PC-3 (cell line): ENCODE data around the gene HERC6. TPM values are rescaled to one million over a fixed set of nuclear protein-coding genes. Genes with fewer than 3 reads are reported as not detected.

Experiments
- ATAC-seq: fragments of 200-7000 bp; cut with Tn5 transposase; 2 replicates; pipeline ENCODE4 v1.9.1; 2020; ENCODE audit warnings: mild to moderate bottlenecking, moderate library complexity
- BruUV-seq: library from RNA; stranded (reverse); fragments of 400-500 nt; replicated peaks from 2 replicates; lab custom pipeline; 2021; lab: Mats Ljungman, UMichigan
- CTCF ChIA-PET: fragments of 300-600 bp; sonication (Branson Sonifier 250); formaldehyde crosslinking; loops from one replicate; lab custom pipeline; 2022; ENCODE audit warnings: antibody characterized with exemption; lab: Charles Lee
- POLR2A ChIA-PET: fragments of 300-600 bp; sonication (Branson Sonifier 250); formaldehyde crosslinking; loops from one replicate; lab custom pipeline; 2022; ENCODE audit warnings: antibody characterized with exemption; ENCODE audit not compliant: unreplicated experiment; lab: Charles Lee
- DNase-seq: peaks from one replicate; pipeline ENCODE4 v3.0.0-alpha.2; 2015
- H2AFZ ChIP-seq: fragments of 300-600 bp; sonication (generic); 2 replicates; pipeline ENCODE4 v1.6.0; 2016; ENCODE audit warnings: antibody characterized with exemption, low read length
- H3F3A ChIP-seq: fragments of 300-600 bp; sonication (generic); one replicate; pipeline ENCODE4 v1.6.0; 2017; ENCODE audit warnings: antibody characterized with exemption, low read length, control low read depth, mild to moderate bottlenecking; ENCODE audit not compliant: unreplicated experiment
- H3K27ac ChIP-seq: fragments of 300-600 bp; sonication (generic); 2 replicates; pipeline ENCODE4 v1.5.1; 2016; ENCODE audit warnings: mild to moderate bottlenecking, low read length
- H3K27me3 ChIP-seq: fragments of 300-600 bp; sonication (generic); 2 replicates; pipeline ENCODE4 v1.6.1; 2016; ENCODE audit warnings: low read length, mixed read lengths
- H3K36me3 ChIP-seq: fragments of 300-600 bp; sonication (generic); 2 replicates; pipeline ENCODE4 v1.6.1; 2016; ENCODE audit warnings: low read depth, mixed run types, low read length, mixed read lengths
- H3K4me1 ChIP-seq: fragments of 300-600 bp; sonication (generic); 2 replicates; pipeline ENCODE4 v1.5.1; 2016; ENCODE audit warnings: low read length; ENCODE audit not compliant: insufficient read depth
- H3K4me2 ChIP-seq: fragments of 300-600 bp; sonication (generic); 2 replicates; pipeline ENCODE4 v1.6.0; 2016; ENCODE audit warnings: low read length
- H3K4me3 ChIP-seq: fragments of 300-600 bp; sonication (generic); 2 replicates; pipeline ENCODE4 v1.5.1; 2016; ENCODE audit warnings: mild to moderate bottlenecking, low read length, mixed read lengths
- H3K79me2 ChIP-seq: fragments of 300-600 bp; sonication (generic); 2 replicates; pipeline ENCODE4 v1.6.1; 2017; ENCODE audit warnings: low read length, mixed read lengths
- H3K9ac ChIP-seq: fragments of 300-600 bp; sonication (generic); 2 replicates; pipeline ENCODE4 v1.6.0; 2016; ENCODE audit warnings: mild to moderate bottlenecking, low read length
- H3K9me2 ChIP-seq: fragments of 300-600 bp; sonication (generic); replicated peaks from 2 replicates; pipeline ENCODE4 v1.6.1; 2016; ENCODE audit warnings: mixed run types, low read length, mixed read lengths
- H3K9me3 ChIP-seq: fragments of 300-600 bp; sonication (generic); 2 replicates; pipeline ENCODE4 v1.6.1; 2016; ENCODE audit warnings: low read length, mixed read lengths
- H4K20me1 ChIP-seq: fragments of 300-600 bp; sonication (generic); 2 replicates; pipeline ENCODE4 v1.6.1; 2016; ENCODE audit warnings: low read length, mixed read lengths
- EZH2 ChIP-seq: fragments of 300-600 bp; sonication (generic); IDR thresholded peaks from one replicate; pipeline ENCODE4 v1.6.1; 2017; ENCODE audit warnings: antibody characterized with exemption, mild to moderate bottlenecking, low read length; ENCODE audit not compliant: unreplicated experiment
- EZH2phosphoT487 ChIP-seq: fragments of 300-600 bp; sonication (generic); IDR thresholded peaks from 2 replicates; pipeline ENCODE4 v1.6.1; 2018; ENCODE audit warnings: mild to moderate bottlenecking, antibody characterized with exemption, low read length, borderline replicate concordance
- intact Hi-C: fragments of 100-400 bp; cut with micrococcal nuclease; formaldehyde crosslinking; loops from 2 replicates; pipeline ENCODE4 v1.9.0; 2023
- total RNA-seq: library from RNA; depleted of rRNA; stranded (reverse); fragments of >200 nt; gene quantifications from 2 replicates; pipeline ENCODE4 v1.2.3, GENCODE V29; 2014
- TF ChIP-seq, protein P1 (sequence below): fragments of 300-600 bp; sonication (generic); conservative IDR thresholded peaks from 2 replicates; pipeline ENCODE4 v1.5.1; 2017; ENCODE audit warnings: antibody characterized with exemption, low read depth, mild to moderate bottlenecking, low read length

The HERC6 gene
- total RNA-seq, 1 experiment from 2014 or later = 4.8 TPM

DNA sequence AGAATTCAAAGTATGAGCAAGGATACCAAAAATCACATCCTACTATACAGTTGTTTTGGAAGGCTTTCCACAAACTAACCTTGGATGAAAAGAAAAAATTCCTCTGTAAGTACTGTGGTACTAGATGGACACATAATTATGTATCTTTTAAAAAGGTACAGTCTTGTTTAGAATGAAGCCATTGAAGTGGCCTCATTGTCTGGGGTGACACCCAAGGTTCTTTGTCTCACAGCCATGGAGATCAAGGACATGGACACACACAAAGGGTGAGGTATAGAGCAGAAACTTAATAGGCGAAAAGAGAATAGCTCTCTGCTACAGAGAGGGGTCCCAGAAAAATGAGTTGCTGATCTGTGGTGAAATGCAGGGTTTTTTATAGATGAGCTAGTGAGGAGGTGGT is 61.5 kb downstream of the HERC6 start:
- H3K4me3 ChIP-seq = no peak overlapping the region
- H3K27me3 ChIP-seq = no peaks in the 10 kb centered on the region
- no peaks in the 10 kb centered on the region for H3K79me2 ChIP-seq
- DNase-seq (no peak), ATAC-seq (no peak)
- TF ChIP-seq EZH2phosphoT487 = no peak
- TF ChIP-seq EZH2 = no peak
- TF ChIP-seq, protein P1, sequence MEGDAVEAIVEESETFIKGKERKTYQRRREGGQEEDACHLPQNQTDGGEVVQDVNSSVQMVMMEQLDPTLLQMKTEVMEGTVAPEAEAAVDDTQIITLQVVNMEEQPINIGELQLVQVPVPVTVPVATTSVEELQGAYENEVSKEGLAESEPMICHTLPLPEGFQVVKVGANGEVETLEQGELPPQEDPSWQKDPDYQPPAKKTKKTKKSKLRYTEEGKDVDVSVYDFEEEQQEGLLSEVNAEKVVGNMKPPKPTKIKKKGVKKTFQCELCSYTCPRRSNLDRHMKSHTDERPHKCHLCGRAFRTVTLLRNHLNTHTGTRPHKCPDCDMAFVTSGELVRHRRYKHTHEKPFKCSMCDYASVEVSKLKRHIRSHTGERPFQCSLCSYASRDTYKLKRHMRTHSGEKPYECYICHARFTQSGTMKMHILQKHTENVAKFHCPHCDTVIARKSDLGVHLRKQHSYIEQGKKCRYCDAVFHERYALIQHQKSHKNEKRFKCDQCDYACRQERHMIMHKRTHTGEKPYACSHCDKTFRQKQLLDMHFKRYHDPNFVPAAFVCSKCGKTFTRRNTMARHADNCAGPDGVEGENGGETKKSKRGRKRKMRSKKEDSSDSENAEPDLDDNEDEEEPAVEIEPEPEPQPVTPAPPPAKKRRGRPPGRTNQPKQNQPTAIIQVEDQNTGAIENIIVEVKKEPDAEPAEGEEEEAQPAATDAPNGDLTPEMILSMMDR = no peak
- no peaks in the 10 kb centered on the region for H3K36me3 ChIP-seq
- H3K4me2 ChIP-seq = no peak overlapping the region
- intact Hi-C loops = no loop called here
- peaks cover 2% of the 10 kb centered on the region; the same call in 1 of the 2 replicates for H3K4me1 ChIP-seq
- BruUV-seq = no TSS peak
- H4K20me1 ChIP-seq = no peaks in the 10 kb centered on the region
- POLR2A ChIA-PET = no interaction called here
- H2AFZ ChIP-seq = no peak overlapping the region
- CTCF ChIA-PET = no interaction called here
- H3K9me2 ChIP-seq = no peaks in the 10 kb centered on the region
- H3K27ac ChIP-seq = no peak overlapping the region
- H3K9ac ChIP-seq = no peak overlapping the region
- H3F3A ChIP-seq = no peaks in the 10 kb centered on the region
- H3K9me3 ChIP-seq = no peaks in the 10 kb centered on the region

DNA sequence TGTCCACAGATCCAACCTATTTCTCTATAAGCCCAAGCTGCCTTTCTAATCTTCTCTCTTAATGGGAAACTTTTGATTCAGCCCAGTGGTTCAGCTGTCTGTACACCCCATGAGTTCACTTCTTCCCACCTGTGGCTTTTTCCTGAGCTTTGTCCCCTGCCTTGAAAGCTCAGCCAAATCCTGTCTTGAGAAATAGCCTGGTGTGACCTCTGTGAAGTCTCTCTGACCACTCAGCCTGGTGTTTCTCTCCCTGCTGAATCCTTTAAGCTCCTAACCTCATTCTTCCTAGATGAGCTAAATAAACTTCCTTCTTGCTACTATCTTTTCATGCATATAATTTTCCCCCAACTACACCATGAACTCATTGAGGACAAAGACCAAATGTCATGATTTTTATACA is 63.0 kb downstream of the HERC6 start:
- H3K27me3 ChIP-seq = no peaks in the 10 kb centered on the region
- H3K4me1 ChIP-seq = peaks cover 10% of the 10 kb centered on the region; the same call in 1 of the 2 replicates
- CTCF ChIA-PET = no interaction called here
- H4K20me1 ChIP-seq = no peaks in the 10 kb centered on the region
- ATAC-seq = no peak
- TF ChIP-seq, protein P1 = no peak
- TF ChIP-seq EZH2 = no peak
- no peak for TF ChIP-seq EZH2phosphoT487
- no peak overlapping the region for H3K9ac ChIP-seq
- intact Hi-C loops = no loop called here
- no peak for DNase-seq
- no peaks in the 10 kb centered on the region for H3K9me3 ChIP-seq
- POLR2A ChIA-PET = no interaction called here
- no peak overlapping the region for H3K4me3 ChIP-seq
- H3K9me2 ChIP-seq = no peaks in the 10 kb centered on the region
- BruUV-seq = no TSS peak
- no peak overlapping the region for H3K4me2 ChIP-seq
- H3F3A ChIP-seq = no peaks in the 10 kb centered on the region
- no peak overlapping the region for H2AFZ ChIP-seq
- no peaks in the 10 kb centered on the region for H3K79me2 ChIP-seq
- H3K36me3 ChIP-seq = no peaks in the 10 kb centered on the region
- H3K27ac ChIP-seq = no peak overlapping the region

DNA sequence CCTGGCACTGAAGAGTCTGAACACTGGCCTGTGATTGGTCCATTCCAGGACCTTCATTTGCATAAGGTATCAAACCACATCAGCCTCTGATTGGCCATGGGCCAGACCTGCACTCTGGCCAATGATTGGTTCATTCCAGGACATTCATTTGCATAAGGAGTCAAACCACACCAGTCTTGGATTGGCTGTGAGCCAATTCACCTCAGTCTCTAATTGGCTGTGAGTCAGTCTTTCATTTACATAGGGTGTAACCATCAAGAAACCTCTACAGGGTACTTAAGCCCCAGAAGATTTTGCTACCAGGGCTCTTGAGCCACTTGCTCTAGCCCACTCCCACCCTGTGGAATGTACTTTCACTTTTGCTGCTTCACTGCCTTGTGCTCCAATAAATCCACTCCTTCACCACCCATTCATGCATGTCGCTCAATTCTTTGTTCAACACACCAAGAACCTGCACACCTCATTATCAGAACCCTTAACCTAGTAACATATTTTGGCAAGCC is 64.1 kb downstream of the HERC6 start:
- Histone ChIP-seq H2AFZ (no peak overlapping the region), H3F3A (no peaks in the 10 kb centered on the region), H3K9me2 (no peaks in the 10 kb centered on the region), H3K9me3 (no peaks in the 10 kb centered on the region), H3K79me2 (no peaks in the 10 kb centered on the region), H3K4me2 (no peak overlapping the region), H3K9ac (no peak overlapping the region), H3K27me3 (no peaks in the 10 kb centered on the region), H3K4me1 (peaks cover 10% of the 10 kb centered on the region; the same call in 1 of the 2 replicates), H3K27ac (no peak overlapping the region), H4K20me1 (no peaks in the 10 kb centered on the region), H3K36me3 (no peaks in the 10 kb centered on the region), H3K4me3 (no peak overlapping the region)
- intact Hi-C loops = no loop called here
- ChIA-PET POLR2A (no interaction called here), CTCF (no interaction called here)
- TF ChIP-seq EZH2phosphoT487 (no peak), EZH2 (no peak)
- TF ChIP-seq, protein P1 = no peak
- ATAC-seq = no peak
- no peak for DNase-seq
- BruUV-seq = no TSS peak
